ENCODE results near the gene ADGRA1. TPM values are rescaled to one million over a fixed set of nuclear protein-coding genes. Genes with fewer than 3 reads are reported as not detected.
"Not testable (repeated sequence)": the region's sequence is repeated elsewhere in the genome, so short reads cannot be mapped to it uniquely, and the experiment has no call there.

The ADGRA1 gene
- total RNA-seq, 4 donors from 2014 or later, result not detected

- no peaks in the 10 kb centered on the region for H3K36me3 ChIP-seq
- no peaks in the 10 kb centered on the region for H3K9me3 ChIP-seq
- no peak for TF ChIP-seq POLR2A (IDR thresholded peaks at IDR 0.05)
- 47 to 79% methylated on average over 3 to 9 of the region's 17 CpGs for WGBS, 2 donors
- H3K4me3 ChIP-seq, result no peak overlapping the region
- DNase-seq, result no peak
- intact Hi-C loops (cut with DNase I), result no loop called here
- no peaks in the 10 kb centered on the region for H3K4me1 ChIP-seq
- H3K27me3 ChIP-seq, result peaks cover 0 to 32% (median 0%) of the 10 kb centered on the region in 4 donors
- no peak overlapping the region for H3K27ac ChIP-seq
Observed at GRCh38 chr10:133170092-133170491, 82.4 kb downstream of the ADGRA1 start.

- no peak for DNase-seq
- intact Hi-C loops (cut with DNase I), result no loop called here
Observed at GRCh38 chr10:133173860-133174640, 86.3 kb downstream of the ADGRA1 start.

GRCh38 chr10:133174689-133175263 is 87.1 kb downstream of the ADGRA1 start:
- Histone ChIP-seq H3K4me3 (no peak overlapping the region), H3K4me1 (no peaks in the 10 kb centered on the region), H3K27ac (no peak overlapping the region), H3K36me3 (no peaks in the 10 kb centered on the region), H3K9me3 (no peaks in the 10 kb centered on the region), H3K27me3 (peaks cover 0 to 3% (median 0%) of the 10 kb centered on the region in 4 donors)
- 61 to 69% methylated on average over 3 of the region's 3 CpGs for WGBS, 2 donors
- TF ChIP-seq CTCF (IDR thresholded peaks at IDR 0.05) (no peak), POLR2A (IDR thresholded peaks at IDR 0.05) (no peak)
- DNase-seq, result no peak
- intact Hi-C loops (cut with DNase I), result no loop called here

More at GRCh38 chr10:133173860-133174640, 86.3 kb downstream of the ADGRA1 start:
- no peaks in the 10 kb centered on the region for H3K9me3 ChIP-seq
- no peak overlapping the region for H3K4me3 ChIP-seq
- TF ChIP-seq POLR2A (IDR thresholded peaks at IDR 0.05) (no peak), CTCF (IDR thresholded peaks at IDR 0.05) (no peak)
- H3K27ac ChIP-seq, result no peak overlapping the region
- H3K27me3 ChIP-seq, result peaks cover 0 to 8% (median 0%) of the 10 kb centered on the region in 4 donors
- H3K36me3 ChIP-seq, result no peaks in the 10 kb centered on the region
- 78 to 86% methylated on average over 11 to 14 of the region's 15 CpGs for WGBS, 2 donors
- no peaks in the 10 kb centered on the region for H3K4me1 ChIP-seq

- DNase-seq; H3K4me1 ChIP-seq; H3K27me3 ChIP-seq; intact Hi-C loops (cut with DNase I); H3K27ac ChIP-seq; H3K36me3 ChIP-seq; H3K9me3 ChIP-seq; H3K4me3 ChIP-seq: not testable (repeated sequence)
- WGBS, 2 donors, result 78 to 80% methylated on average over 4 of the region's 4 CpGs
Observed at GRCh38 chr10:133175624-133176023, 87.9 kb downstream of the ADGRA1 start.

GRCh38 chr10:133176546-133176945 is 88.8 kb downstream of the ADGRA1 start:
- intact Hi-C loops (cut with DNase I), result no loop called here
- WGBS, 2 donors, result 80 to 100% methylated on average over 2 of the region's 4 CpGs
- TF ChIP-seq POLR2A (IDR thresholded peaks at IDR 0.05), result no peak
- no peak for TF ChIP-seq CTCF (IDR thresholded peaks at IDR 0.05)

GRCh38 chr10:133177380-133178157 is 89.8 kb downstream of the ADGRA1 start:
- Histone ChIP-seq H3K27me3 (peaks cover 0 to 16% (median 0%) of the 10 kb centered on the region in 4 donors), H3K27ac (no peak overlapping the region), H3K9me3 (no peaks in the 10 kb centered on the region), H3K4me1 (no peaks in the 10 kb centered on the region), H3K4me3 (no peak overlapping the region), H3K36me3 (no peaks in the 10 kb centered on the region)
- DNase-seq, result no peak
- WGBS, 2 donors, result 88 to 89% methylated on average over 12 of the region's 12 CpGs
- no peak for TF ChIP-seq CTCF (IDR thresholded peaks at IDR 0.05)
- no peak for TF ChIP-seq POLR2A (IDR thresholded peaks at IDR 0.05)
- intact Hi-C loops (cut with DNase I), result no loop called here

More at GRCh38 chr10:133176546-133176945, 88.8 kb downstream of the ADGRA1 start:
- no peak overlapping the region for H3K4me3 ChIP-seq
- H3K36me3 ChIP-seq, result no peaks in the 10 kb centered on the region
- no peak overlapping the region for H3K27ac ChIP-seq
- H3K4me1 ChIP-seq, result no peaks in the 10 kb centered on the region
- H3K27me3 ChIP-seq, result peaks cover 0 to 11% (median 0%) of the 10 kb centered on the region in 4 donors
- no peaks in the 10 kb centered on the region for H3K9me3 ChIP-seq
- no peak for DNase-seq
